HG02970 (cell line): Measurements from ENCODE around the gene DFFB.
"Not testable (repeated sequence)": the region's sequence is repeated elsewhere in the genome, so short reads cannot be mapped to it uniquely, and the experiment has no call there.

ENCODE experiments used
- ATAC-seq: cut with Tn5 transposase; IDR thresholded peaks from one replicate; pipeline ENCODE4 v1.9.1; 2021; ENCODE audit warnings: mild to moderate bottlenecking, moderate library complexity, moderate number of reproducible peaks; ENCODE audit not compliant: unreplicated experiment, low FRiP score

DFFB gene

GRCh38 chr1:3907031-3907534 is 49.8 kb downstream of the DFFB start:
- ATAC-seq = no peak

GRCh38 chr1:3907621-3908165 is 50.4 kb downstream of the DFFB start:
- no peak for ATAC-seq

- no peak for ATAC-seq
These were observed 51.7 kb downstream of the DFFB start for GRCh38 chr1:3908886-3909517.

DNA sequence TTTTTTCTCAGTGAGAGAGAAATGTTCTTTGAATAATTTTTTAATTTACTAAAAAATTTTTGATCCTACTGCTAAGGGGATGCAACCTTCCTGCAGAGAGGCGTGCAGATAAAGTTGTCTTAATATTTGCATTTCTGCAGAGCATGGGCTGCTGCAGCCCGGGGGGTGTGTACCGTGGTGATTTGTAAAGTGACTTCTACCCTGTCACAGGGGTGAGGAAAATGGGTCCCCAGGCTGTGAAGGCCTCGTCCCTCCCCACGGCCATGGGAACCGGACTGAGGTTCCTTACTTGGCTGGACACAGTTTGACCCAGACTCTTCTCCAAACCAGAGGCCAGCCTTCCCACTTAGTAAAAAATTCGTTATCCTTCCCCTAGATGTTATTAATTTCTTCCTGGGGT is 52.3 kb downstream of the DFFB start:
- ATAC-seq = no peak

- no peak for ATAC-seq
These were observed 52.9 kb downstream of the DFFB start for GRCh38 chr1:3910049-3910731.

DNA sequence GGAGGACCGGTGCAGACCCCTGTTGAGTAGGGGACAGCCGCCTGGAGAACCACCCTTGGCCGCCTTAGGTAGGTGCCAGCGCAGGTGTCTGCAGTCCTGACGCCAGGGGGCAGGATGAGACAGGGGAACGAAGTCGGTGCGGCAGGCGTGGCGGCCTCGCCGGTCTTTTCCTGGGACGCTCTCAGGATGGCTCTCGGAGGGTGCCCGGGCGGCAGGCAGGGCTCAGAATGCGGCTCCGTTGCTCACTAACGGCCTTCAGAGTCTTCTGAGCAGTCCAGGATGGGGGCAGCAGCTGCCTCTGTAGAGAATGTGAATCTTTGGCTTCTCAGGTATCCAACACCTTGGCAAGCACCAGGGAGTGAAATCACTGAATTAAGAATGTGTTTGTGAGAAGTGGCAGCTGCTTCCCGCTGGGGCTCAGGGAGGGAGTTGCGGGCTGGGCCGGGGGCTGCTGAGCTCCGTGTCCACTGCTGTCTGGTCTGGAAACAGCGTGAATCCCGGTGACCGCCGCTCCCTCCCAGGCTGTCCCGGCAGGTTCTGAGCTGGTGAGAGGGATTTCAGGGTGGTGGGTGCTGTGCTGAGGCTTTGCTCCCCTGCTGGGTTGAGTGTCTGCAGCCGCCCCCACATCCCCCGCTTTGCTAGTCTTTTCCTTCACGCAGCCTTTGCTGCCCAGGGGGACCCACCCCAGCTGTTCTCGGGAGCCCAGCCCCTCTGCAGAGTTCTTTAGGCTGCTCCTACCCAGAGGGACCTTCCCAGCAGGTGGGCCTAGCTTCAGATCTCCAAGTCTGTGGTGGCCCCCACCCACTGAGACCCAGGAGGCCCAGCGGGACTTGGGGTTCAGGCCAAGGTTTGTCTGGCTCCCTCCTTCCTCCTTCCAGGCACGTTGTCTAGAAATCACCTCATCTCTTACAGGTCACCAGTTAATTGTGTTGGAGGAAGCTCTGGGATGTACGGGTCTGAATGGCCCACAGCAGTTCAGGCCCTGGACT is 53.9 kb downstream of the DFFB start:
- ATAC-seq = no peak

DNA sequence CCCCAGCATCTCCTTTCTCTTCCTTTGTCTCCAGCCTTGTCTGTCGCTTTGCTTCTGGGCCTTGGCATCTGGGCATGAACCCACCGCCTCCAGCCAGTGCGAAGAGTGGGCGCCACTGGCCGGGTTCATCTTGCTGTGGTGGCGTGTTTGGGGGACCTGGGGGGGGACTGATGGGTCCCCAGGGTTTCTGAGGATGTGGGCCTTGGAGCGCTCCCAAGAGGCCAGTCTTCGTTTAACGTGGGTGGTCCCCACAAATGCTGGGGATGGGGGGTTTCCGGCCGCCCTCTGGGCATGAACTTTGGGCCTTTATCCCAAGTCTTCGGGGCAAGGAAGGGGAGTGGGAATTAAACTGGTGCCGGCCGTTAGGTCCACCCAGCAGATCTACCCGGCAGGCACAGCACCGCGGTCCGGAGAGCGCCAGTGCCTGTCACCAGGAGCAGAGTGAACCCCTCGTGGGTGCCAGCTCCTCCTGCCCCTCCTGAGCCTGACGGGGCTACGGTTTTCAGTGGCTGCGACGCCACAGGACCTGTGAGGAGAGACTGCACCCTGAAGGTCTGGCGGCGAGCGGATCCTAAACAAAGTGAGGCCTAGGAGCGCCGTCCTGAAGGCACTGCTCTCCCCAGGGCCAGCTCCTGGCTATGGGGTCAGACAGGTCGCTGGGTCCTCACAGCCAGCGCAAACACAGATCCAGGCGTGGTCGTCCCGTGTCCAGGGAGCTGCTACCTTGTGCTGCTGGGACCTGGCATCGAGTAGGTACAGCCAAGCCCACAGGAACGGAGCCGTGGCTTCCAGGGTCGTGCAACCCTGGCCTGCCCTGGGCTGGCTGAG is 54.9 kb downstream of the DFFB start:
- no peak for ATAC-seq

DNA sequence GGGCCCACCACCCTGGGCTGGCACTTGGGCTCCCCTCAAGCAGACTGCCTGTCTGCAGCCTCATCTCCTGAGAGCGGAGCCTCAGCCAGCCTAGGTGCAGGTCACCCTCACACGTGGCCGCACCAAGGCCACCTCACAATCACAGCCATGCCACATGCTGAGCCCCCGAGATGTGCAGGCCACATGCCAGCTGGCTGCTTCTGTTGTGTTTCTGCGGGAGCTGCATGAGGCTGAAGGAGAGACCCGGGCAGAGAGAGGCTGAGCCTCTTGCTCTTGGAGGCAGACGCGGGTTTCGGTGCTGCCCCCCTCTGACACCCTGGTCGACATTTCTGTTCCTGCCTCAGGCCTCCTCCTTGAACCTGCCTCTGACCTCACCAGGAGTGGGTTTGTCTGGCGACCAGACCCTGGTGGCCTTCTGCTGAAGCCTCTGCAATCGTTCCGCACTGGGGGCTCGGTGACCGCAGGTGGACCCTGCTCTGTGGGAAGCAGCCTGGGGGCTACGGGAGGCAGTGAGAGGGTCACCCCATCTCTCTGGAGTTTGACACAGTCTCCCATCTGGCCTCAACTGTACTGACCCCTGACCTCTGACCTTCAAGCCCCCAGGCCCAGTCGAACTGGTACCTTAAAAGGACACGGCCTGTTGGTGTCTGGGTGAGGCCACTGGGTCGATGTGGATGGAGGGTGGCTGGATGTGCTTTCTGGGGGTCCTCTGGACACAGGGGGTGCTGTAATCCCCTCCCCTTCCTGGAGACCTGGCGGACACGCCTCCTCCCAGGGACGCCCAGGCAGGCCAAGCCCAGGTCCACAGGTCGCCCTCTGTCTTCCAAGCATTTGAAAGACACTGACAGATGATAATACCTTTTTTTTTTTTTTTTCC is 55.8 kb downstream of the DFFB start:
- no peak for ATAC-seq

DNA sequence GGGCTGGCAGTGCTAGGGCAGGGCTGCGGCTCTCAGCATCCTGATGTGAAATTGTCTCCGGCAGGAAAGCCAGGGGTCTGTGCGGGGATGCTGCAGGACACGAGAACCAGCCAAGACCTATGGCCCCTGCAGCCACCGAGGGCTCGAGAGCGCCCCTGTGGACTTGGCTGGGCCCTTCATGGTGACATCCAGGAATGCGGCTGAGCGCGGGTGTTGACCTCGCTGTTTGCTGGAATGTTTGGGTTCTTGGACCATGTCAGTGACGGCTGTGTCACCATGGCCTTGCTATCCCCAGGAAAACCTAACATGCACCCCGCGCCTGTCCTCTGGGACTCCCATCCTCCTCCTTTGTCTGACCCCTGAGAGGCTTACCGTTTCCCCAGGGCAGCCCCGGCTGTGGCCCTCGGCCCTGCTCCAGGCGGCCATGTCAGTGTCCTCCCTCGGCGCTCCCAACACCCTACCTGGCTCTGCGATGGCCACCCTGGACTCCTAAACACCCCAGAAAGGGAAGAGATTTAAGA is 57.1 kb downstream of the DFFB start:
- ATAC-seq = no peak

DNA sequence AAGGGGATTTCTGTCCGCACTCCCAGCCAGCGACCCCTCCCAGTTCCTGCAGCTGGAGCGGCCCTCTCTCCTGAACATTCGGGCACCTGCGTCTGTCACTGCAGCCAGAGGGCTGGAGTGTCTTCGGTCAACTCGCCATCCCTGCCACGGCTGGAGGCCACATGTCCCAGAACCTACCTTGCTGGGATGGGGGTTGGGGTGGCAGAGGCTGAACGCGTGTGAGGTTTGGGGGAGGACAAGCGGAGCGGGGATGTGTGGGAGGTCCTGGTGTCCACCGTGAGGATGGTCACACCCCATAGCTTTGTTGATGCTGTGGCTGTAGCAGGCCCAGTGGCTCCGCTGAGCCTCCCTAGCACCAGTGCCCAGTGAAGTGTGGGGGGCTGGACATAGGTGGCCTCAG is 57.6 kb downstream of the DFFB start:
- ATAC-seq = no peak

GRCh38 chr1:3915551-3916121 is 58.4 kb downstream of the DFFB start:
- ATAC-seq = no peak

GRCh38 chr1:3917761-3918160 is 60.5 kb downstream of the DFFB start:
- no peak for ATAC-seq

- ATAC-seq = not testable (repeated sequence)
These were observed 61.1 kb downstream of the DFFB start for GRCh38 chr1:3918359-3918758.

DNA sequence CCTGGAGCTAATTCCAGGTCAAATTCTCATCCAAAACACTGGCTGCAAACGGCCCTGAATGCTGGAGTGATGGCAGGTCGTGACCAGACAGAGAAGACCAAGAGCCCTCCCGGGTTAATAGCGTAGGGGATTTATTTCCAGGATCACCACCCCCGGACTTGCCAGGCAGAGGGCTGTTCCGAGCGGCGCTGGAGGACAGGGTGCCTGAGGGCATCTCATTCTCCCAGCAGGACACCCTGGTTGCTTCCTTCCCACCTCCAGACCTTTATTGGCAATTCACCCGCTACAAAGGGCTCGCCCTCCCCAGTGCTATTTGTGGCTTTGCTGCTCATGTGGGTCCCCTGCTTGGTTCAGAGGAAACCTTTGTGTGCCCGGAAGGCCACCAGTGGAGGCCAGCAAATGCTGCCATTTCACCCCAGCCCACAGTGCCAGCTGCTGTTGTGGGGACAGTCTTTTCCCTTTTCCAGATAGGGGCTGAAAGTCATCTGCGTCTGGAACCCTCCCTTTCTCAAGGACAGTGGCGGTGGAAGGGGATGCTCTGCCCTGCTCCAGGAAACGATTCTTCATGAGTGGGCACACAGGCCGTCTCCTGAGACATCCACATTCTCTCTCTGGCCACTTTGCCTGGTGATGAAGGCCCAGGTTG is 61.8 kb downstream of the DFFB start:
- no peak for ATAC-seq

DNA sequence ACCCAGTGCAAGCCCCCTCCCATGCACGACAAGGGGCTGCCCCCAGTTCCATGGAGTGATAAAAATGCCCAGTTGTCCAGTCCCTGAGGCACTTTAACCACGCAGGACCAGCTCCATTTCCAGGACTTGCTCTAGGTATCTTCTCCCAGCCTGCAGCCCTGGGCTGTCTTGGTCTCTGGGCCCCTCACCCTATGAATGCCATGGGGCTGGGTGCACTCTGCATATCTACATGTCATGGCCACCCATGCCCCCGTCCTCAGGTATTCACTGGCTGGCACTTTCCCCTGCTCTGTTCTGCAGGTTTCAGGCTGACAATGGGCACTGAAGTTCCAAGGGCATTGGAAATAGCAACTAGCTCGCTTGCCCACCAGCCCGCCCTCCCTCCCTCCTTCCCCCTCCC is 62.4 kb downstream of the DFFB start:
- ATAC-seq = no peak

DNA sequence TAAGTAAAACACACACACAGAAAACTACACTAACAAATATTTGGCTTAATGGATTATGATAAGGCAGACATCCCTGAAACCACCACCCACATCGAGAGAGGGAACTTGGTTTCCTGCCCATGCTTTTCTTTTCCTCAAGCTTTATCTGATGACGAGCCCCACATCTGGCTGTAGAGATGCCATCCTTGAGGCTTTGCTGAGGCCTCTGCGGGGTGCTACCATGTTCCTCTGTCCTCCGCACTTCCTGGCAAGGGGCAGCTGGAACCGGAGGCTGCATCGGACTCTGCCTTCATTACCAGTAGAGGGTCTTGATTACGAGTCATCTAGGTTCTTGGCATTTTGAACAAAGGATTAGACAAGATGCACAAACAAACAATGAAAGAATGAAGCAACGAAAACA is 64.5 kb downstream of the DFFB start:
- ATAC-seq = no peak

- ATAC-seq = no peak
These were observed 65.0 kb downstream of the DFFB start for GRCh38 chr1:3922201-3922725.

GRCh38 chr1:3922851-3923250 is 65.6 kb downstream of the DFFB start:
- no peak for ATAC-seq
